HEK293 (cell line): ENCODE data around the gene SLC38A10.

Experiments
- CTCF ChIA-PET: fragments of 350-600 bp; formaldehyde crosslinking; extraction: SDS; loops from one replicate; lab custom pipeline; 2021; ENCODE audit warnings: antibody characterized with exemption; lab: Yijun Ruan, JAX
- POLR2A ChIA-PET: fragments of 300-600 bp; formaldehyde crosslinking; extraction: SDS; loops from one replicate; lab custom pipeline; 2020; ENCODE audit warnings: antibody characterized with exemption, inconsistent platforms; lab: Yijun Ruan, JAX
- H3K27ac ChIP-seq: fragments of 200-500 bp; sonication (Bioruptor generic); 2 replicates; pipeline ENCODE4 v1.5.1; 2014; ENCODE audit warnings: low read depth, low read length, control low read depth, inconsistent platforms; ENCODE audit errors: extremely low read depth
- H3K36me3 ChIP-seq, 2 experiments: fragments of 200-500 bp in 1 of 2; sonication (Bioruptor generic) in 1 of 2; 1 replicate in 1 of 2; 2 replicates in 1 of 2; pipeline ENCODE4 v1.5.1; 2014 to 2017; ENCODE audit warnings: inconsistent platforms in 2 of 2, low read length in 2 of 2; ENCODE audit not compliant: control insufficient read depth in 2 of 2, insufficient read depth in 1 of 2
- H3K4me1 ChIP-seq: fragments of 200-500 bp; sonication (Bioruptor generic); 2 replicates; pipeline ENCODE4 v1.5.1; 2014; ENCODE audit warnings: mild to moderate bottlenecking, low read length, inconsistent platforms; ENCODE audit not compliant: control insufficient read depth, insufficient read depth
- H3K4me3 ChIP-seq: 2 replicates; pipeline ENCODE4 v1.5.1; 2011; ENCODE audit warnings: low read depth, mild to moderate bottlenecking, control low read depth, low read length, moderate library complexity
- H3K9me3 ChIP-seq: fragments of 200-500 bp; sonication (Bioruptor generic); 2 replicates; pipeline ENCODE4 v1.5.1; 2014; ENCODE audit warnings: low read depth, low read length, inconsistent platforms; ENCODE audit not compliant: control insufficient read depth, insufficient read depth
- KLF7 ChIP-seq: fragments of 450-650 bp; formaldehyde crosslinking; IDR thresholded peaks from 2 replicates; pipeline ENCODE4 v1.5.1; 2016; ENCODE audit warnings: missing biosample characterization, missing genetic modification characterization, borderline replicate concordance
- SCRT2 ChIP-seq: fragments of 450-650 bp; formaldehyde crosslinking; IDR thresholded peaks from 2 replicates; pipeline ENCODE4 v1.5.1; 2016; ENCODE audit warnings: missing biosample characterization, missing genetic modification characterization
- ZBTB21 ChIP-seq: fragments of 450-650 bp; formaldehyde crosslinking; IDR thresholded peaks from 2 replicates; pipeline ENCODE4 v1.5.1; 2017; ENCODE audit warnings: missing biosample characterization, missing genetic modification characterization
- ZBTB48 ChIP-seq: fragments of 450-650 bp; formaldehyde crosslinking; IDR thresholded peaks from 2 replicates; pipeline ENCODE4 v1.5.1; 2016; ENCODE audit warnings: missing biosample characterization, missing genetic modification characterization
- ZFHX2 ChIP-seq: fragments of 450-650 bp; formaldehyde crosslinking; conservative IDR thresholded peaks from 2 replicates; pipeline ENCODE4 v1.5.1; 2016; ENCODE audit warnings: missing biosample characterization, missing genetic modification characterization
- ZNF133 ChIP-seq: fragments of 450-650 bp; formaldehyde crosslinking; IDR thresholded peaks from 2 replicates; pipeline ENCODE4 v1.5.1; 2016; ENCODE audit warnings: missing biosample characterization, missing genetic modification characterization
- ZNF16 ChIP-seq: fragments of 450-650 bp; formaldehyde crosslinking; IDR thresholded peaks from 2 replicates; pipeline ENCODE4 v1.5.1; 2016; ENCODE audit warnings: low read depth, missing biosample characterization, missing genetic modification characterization
- ZNF341 ChIP-seq: fragments of 450-650 bp; formaldehyde crosslinking; IDR thresholded peaks from 2 replicates; pipeline ENCODE4; 2016; ENCODE audit warnings: low read depth, missing biosample characterization, missing genetic modification characterization
- ZNF350 ChIP-seq: fragments of 450-650 bp; formaldehyde crosslinking; IDR thresholded peaks from 2 replicates; pipeline ENCODE4 v1.5.0; 2017; ENCODE audit warnings: missing biosample characterization, mild to moderate bottlenecking, missing genetic modification characterization
- ZNF394 ChIP-seq: fragments of 450-650 bp; formaldehyde crosslinking; IDR thresholded peaks from 2 replicates; pipeline ENCODE4 v1.5.1; 2016; ENCODE audit warnings: missing biosample characterization, missing genetic modification characterization, mild to moderate bottlenecking, moderate library complexity, borderline replicate concordance
- ZNF398 ChIP-seq: fragments of 450-650 bp; formaldehyde crosslinking; IDR thresholded peaks from 2 replicates; pipeline ENCODE4 v1.5.1; 2017; ENCODE audit warnings: missing biosample characterization, missing genetic modification characterization
- ZNF510 ChIP-seq: fragments of 450-650 bp; formaldehyde crosslinking; IDR thresholded peaks from 2 replicates; pipeline ENCODE4 v1.5.1; 2018; ENCODE audit warnings: mild to moderate bottlenecking, missing genetic modification characterization, missing biosample characterization; ENCODE audit not compliant: insufficient replicate concordance
- ZNF530 ChIP-seq: fragments of 450-650 bp; formaldehyde crosslinking; IDR thresholded peaks from 2 replicates; pipeline ENCODE4 v1.5.1; 2016; ENCODE audit warnings: low read depth, missing biosample characterization, missing genetic modification characterization
- ZNF600 ChIP-seq: fragments of 450-650 bp; formaldehyde crosslinking; IDR thresholded peaks from 2 replicates; pipeline ENCODE4 v1.5.1; 2016; ENCODE audit warnings: missing biosample characterization, missing genetic modification characterization
- ZNF629 ChIP-seq: fragments of 450-650 bp; formaldehyde crosslinking; IDR thresholded peaks from 2 replicates; pipeline ENCODE4 v1.5.1; 2017; ENCODE audit warnings: missing biosample characterization, missing genetic modification characterization

SLC38A10 gene

GRCh38 chr17:81274471-81274855 lies 20.6 kb downstream of the SLC38A10 start (continued):
- TF ChIP-seq ZNF341 (no peak), KLF7 (tag by site-specific recombination) (no peak), ZFHX2 (tag by site-specific recombination) (no peak)

GRCh38 chr17:81273698-81274470 lies 21.2 kb downstream of the SLC38A10 start:
- no peaks in the 10 kb centered on the region for H3K9me3 ChIP-seq
- CTCF ChIA-PET = interaction anchor here (0.6 kb wide), 2 partner anchors 20 to 1046 kb away, joined by 5 read pairs; no protein-coding TSS in a partner anchor
- no peak for TF ChIP-seq ZNF398 (tag by site-specific recombination)
- TF ChIP-seq SCRT2 (tag by site-specific recombination) = peak; percentile 51
- POLR2A ChIA-PET = no interaction called here
- no peak overlapping the region for H3K4me3 ChIP-seq
- H3K4me1 ChIP-seq = no peaks in the 10 kb centered on the region
- H3K36me3 ChIP-seq = peaks cover 15 to 94% of the 10 kb centered on the region in 2 experiments; a peak in 2 of 3 replicates
- peak overlapping the region; percentile 41; the same call in 1 of the 2 replicates for H3K27ac ChIP-seq

- TF ChIP-seq ZNF350 (tag by site-specific recombination) = no peak
- no peak for TF ChIP-seq ZNF16
- no peak for TF ChIP-seq ZNF530 (tag by site-specific recombination)
- no peak for TF ChIP-seq ZNF394 (tag by site-specific recombination)
Observed at GRCh38 chr17:81272616-81273015, 22.5 kb downstream of the SLC38A10 start.

GRCh38 chr17:81271226-81271625 lies 23.9 kb downstream of the SLC38A10 start:
- ChIA-PET CTCF (interaction anchor here (1.1 to 1.5 kb wide), 3 partner anchors 14 to 21 kb away, joined by 3 to 4 read pairs (median 4); no protein-coding TSS in a partner anchor), POLR2A (interaction anchor here (1.0 kb wide), 1 partner anchor 20 kb away, joined by 3 read pairs; no protein-coding TSS in a partner anchor)
- H3K4me1 ChIP-seq = no peaks in the 10 kb centered on the region
- H3K36me3 ChIP-seq = peaks cover 23 to 89% of the 10 kb centered on the region in 2 experiments
- no peak overlapping the region for H3K4me3 ChIP-seq
- no peak overlapping the region for H3K27ac ChIP-seq
- no peak for TF ChIP-seq ZNF133
- no peak for TF ChIP-seq ZNF510 (tag by site-specific recombination)
- 0 out of 2 replicates have a peak, but pooled peaks have one; percentile 31 for TF ChIP-seq ZNF600
- TF ChIP-seq ZBTB21 (tag by site-specific recombination) = 0 out of 2 replicates have a peak, but pooled peaks have one; percentile 32
- TF ChIP-seq ZNF629 (tag by site-specific recombination) = peak; percentile 52
- TF ChIP-seq ZBTB48 (tag by site-specific recombination) = peak; percentile 74
- H3K9me3 ChIP-seq = no peaks in the 10 kb centered on the region

More at GRCh38 chr17:81272616-81273015, 22.5 kb downstream of the SLC38A10 start:
- H3K4me3 ChIP-seq = no peak overlapping the region
- no peaks in the 10 kb centered on the region for H3K9me3 ChIP-seq
- H3K36me3 ChIP-seq = peaks cover 23 to 94% of the 10 kb centered on the region in 2 experiments
- POLR2A ChIA-PET = no interaction called here
- H3K4me1 ChIP-seq = no peaks in the 10 kb centered on the region
- no peak overlapping the region for H3K27ac ChIP-seq
- CTCF ChIA-PET = no interaction called here
